ENCODE results near the gene ENAM.
"Not testable (repeated sequence)": the region's sequence is repeated elsewhere in the genome, so short reads cannot be mapped to it uniquely, and the experiment has no call there.

GRCh38 chr4:70682142-70682541 is 53.6 kb downstream of the ENAM start:
- TF ChIP-seq CTCF (IDR thresholded peaks at IDR 0.05; ENCODE audit: low read length); EZH2 (optimal IDR thresholded peaks at IDR 0.05; ENCODE audit: low read depth, low read length): not testable (repeated sequence)
